GM21390 (cell line): ENCODE measurements around the gene NOTCH1.
"Not testable (repeated sequence)": the region's sequence is repeated elsewhere in the genome, so short reads cannot be mapped to it uniquely, and the experiment has no call there.

Experiments used
- ATAC-seq: cut with Tn5 transposase; IDR thresholded peaks from one replicate; pipeline ENCODE4 v1.9.1; 2021; ENCODE audit not compliant: unreplicated experiment

The NOTCH1 gene

DNA sequence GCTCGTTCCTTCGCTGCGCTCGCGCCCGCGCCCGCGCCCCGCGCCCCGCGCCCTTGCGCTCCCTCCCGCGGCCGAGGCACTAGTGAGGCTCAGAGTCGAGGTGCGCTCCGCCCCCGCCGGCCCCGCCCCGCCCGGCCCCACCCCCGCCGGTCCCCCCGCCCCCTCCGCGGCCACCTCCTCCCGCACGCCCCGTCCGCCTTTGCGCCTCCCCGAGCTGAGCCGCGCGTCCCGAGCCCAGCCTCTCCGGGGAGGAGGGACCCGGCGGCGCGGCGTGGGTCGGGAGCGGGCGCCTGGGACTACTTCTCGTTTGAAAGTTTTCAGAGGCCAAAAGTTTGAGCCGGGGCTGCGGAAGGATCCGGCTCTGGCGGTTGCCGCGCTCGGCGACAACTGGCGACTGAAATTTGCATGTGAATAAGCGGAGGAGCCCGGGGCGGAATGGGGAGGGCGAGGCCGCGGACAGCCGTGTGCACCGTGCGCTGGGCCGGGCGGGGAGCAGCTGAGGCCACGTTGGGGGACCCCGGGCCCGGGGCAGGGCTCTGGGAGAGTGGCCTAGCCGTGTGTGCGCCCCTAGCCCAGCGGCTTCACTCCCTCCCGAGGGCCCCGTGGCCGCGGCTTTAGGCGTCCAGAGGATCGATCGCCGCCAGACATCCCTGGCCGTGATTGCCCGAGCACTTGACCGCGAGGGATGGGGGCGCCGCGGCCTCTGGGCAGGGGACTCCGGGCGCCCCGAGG is at the start of gene NOTCH1:
Gene NOTCH1 (minus strand): TSS at position 84 of the 732 bp plus-strand sequence. CDS start 262 bp downstream, outside the sequence.
- peak; percentile 59 for ATAC-seq

- no peak for ATAC-seq
Observed at GRCh38 chr9:136594492-136594891, 48.6 kb upstream of the NOTCH1 start.

GRCh38 chr9:136593581-136593980 is 47.7 kb upstream of the NOTCH1 start:
- no peak for ATAC-seq

- no peak for ATAC-seq
Observed at GRCh38 chr9:136592666-136593065, 46.8 kb upstream of the NOTCH1 start.

DNA sequence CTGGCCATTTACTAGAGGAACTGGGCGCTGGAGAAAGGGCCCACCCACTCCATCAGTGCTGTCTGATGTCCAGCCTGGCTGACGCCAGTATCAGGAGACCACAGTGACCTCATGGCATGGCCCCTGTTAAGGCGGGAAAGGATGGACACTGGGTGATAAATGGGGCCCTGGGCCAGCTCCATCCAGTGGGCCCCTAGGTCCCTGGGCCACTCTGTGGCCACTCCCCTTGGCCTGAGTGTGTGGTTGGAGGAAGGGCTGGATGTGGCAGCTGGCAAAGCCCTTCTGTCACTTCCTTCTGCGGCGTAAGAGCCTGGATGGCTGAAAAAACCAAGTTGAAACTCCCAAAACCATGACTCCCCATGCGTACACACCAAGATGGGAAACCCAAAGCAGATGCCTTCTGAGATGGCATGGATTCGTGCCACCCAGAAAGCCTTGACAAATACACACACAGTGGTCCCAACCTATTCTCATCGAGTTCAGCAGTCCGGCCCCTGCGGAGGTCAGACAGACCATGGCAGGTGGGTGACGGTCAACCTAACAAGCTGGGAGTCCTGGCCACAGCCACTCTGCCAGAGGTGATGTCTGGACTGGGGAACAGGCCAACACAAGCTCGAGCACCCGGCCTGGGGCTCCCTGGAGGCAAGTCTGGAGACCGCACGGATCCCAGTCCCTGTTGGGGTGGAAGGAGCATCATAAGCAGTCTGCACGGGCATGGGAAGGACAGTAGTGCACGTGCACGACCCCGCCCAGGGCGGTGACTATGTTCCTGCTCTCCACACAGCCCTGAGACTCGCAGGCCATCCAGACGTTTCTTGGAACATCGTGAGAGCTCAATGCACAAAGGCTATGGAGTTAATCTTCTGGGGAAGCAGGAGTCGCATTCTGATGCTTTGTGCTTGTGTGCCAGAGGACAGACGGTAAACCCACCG is 45.2 kb upstream of the NOTCH1 start:
- ATAC-seq, result no peak

DNA sequence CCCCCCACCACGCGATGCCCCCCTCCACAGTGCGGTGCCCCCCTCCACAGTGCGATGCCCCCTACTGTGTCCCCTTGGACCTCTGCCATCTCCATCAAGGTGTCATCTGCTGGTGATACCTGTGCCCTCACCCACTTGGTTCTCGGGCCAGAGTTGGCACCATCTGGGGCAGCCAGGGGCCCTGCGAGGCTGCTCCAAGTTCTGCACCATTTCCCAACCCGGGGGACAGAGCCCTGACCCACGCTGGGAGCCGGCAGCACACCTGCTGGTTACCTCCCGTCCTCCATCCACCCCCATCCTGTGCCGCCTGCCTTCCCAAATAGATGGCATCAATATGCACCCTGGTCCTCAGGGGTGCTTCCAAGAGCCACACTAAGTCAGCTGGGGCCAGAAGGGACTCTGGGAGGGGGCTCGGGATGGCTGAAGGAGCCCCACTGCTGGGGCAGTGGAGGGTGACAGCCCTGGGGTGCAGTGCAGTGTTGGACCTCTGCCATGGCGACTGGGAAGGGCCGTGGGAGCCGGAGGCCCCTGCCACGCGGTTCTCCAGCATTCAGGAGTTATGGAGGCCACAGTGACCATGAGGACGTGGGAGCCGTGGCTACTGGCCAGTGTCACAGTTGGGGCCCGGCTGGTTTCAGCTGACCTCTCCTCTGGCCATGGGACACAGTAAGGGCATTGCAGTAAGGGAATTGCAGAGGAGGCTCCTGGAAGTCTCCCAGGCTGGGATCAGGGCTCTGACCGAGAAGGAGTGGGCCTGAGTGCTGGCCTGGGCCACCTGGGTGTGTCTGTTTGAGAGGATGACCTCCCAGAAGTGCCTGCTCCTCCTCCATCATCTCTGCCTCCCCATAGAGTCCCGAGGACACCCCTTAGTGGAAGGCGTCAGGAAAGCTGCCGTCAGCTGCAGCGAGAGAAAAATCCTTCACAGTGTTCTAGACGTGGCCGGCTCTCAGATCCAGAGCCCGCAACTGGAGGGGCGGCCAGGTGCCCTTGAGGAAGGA is 44.2 kb upstream of the NOTCH1 start:
- ATAC-seq, result no peak

GRCh38 chr9:136588663-136589464 is 43.0 kb upstream of the NOTCH1 start:
- ATAC-seq, result no peak

- no peak for ATAC-seq
Observed at GRCh38 chr9:136587944-136588662, 42.3 kb upstream of the NOTCH1 start.

DNA sequence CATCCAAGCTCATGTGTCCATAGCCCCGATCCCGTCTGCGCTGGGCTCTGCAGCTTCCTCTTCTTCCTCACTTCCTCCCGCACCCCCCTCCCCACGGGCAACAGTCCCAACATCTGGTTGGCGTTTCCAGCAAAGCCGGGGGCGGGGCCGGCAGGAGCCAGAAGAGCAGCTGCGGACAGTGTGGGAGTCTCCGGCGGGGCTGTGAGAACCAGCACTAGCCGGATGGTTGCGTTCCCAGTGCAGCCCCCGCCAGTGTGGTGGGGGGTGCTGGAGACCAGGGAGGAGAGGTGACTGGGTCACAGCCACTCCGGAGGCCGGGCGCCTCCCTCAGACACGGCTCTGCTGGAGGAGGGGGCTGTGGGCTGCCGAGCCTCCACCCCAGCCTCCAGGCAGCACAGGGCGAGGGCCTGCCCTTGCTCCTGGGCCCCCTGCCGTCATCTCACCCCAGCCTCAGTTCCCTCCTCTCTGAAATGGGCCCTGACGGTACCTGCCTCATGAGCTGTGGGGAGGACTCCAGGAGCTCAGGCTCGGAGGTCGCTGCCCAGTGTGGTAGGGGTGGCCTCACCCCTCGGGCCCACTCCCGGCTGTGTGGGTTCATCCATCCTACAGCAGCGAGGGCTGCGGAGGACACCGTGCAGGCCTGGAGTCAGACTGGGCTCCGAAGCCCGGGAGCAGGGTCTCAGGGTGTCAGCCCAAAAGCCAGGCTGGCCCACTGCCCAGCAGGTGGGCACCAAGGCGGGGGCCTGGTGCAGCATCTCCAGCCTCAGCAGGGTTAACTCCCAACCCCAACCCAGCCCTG is 41.5 kb upstream of the NOTCH1 start:
- no peak for ATAC-seq

DNA sequence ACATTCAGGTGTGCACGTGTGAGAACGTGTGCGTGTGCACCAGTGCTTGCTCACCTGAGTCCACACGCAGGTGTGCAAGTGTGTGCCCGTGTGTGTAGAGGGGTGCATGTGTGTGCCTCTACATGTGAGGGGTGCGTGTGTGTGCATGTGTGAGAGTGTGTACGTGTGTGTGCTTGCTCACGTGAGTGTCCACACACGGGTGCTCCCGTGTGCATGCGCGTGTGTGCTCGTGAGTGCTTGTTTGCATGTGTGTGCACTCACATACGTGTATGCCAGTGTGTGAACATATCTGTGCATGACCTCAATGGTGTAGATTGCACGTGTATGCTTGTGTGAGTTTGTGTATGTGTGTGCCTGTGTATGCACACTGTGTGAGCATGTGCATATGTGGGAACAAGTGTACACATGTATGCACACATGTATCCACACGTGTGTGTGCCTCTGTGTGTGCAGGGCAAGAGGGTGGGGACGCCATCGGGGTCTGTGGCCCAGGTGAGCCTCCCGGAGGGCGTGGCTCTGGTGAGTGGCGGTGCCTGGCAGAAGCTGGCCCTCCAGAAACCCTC is 40.6 kb upstream of the NOTCH1 start:
- ATAC-seq, result no peak

- no peak for ATAC-seq
Observed at GRCh38 chr9:136585531-136586120, 39.8 kb upstream of the NOTCH1 start.

DNA sequence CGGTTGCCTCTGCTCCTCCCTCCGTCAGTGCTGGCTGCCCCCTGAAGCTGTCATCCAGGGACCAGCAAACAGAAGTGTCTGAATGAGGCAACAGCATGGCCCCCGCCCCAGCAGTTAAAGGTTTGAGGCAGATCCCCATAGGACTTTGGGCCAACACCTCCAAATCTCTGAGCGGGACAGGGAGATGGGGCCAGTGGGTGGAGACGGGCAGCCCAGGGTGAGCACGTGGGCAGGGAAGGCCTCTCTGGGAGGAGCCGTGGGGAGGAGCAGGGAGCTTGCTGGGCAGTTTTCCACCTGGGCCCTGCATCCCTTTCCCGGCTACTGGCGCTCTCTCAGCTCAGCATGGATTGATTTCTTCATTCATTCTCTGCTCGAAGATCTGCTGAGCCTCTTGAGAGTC is 39.1 kb upstream of the NOTCH1 start:
- no peak for ATAC-seq

GRCh38 chr9:136584401-136584932 is 38.6 kb upstream of the NOTCH1 start:
- no peak for ATAC-seq

- no peak for ATAC-seq
Observed at GRCh38 chr9:136582977-136583735, 37.3 kb upstream of the NOTCH1 start.

- no peak for ATAC-seq
Observed at GRCh38 chr9:136581614-136582447, 36.0 kb upstream of the NOTCH1 start.

DNA sequence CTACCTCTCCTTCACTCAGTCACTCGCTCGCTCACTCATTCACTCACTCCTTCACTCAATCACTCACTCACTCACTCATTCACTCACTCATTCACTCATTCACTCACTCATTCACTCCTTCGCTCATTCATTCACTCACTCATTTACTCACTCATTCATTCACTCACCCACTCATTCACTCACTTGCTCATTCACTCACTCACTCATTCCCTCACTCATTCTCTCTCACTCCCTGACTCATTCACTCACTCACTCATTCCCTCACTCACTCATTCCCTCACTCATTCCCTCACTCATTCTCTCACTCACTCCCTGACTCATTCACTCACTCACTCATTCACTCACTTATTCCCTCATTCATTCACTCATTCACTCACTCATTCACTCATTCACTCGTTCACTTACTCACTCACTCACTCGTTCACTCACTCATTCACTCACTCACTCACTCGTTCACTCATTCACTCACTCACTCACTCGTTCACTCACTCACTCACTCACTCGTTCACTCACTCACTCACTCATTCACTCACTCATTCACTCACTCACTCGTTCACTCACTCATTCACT is 33.9 kb upstream of the NOTCH1 start:
- not testable (repeated sequence) for ATAC-seq
